WTC11 (cell line): ENCODE measurements around the gene OR10C1. TPM values are rescaled to one million over a fixed set of nuclear protein-coding genes. Genes with fewer than 3 reads are reported as not detected.

Source experiments
- ATAC-seq: fragments of 200-7000 bp; cut with Tn5 transposase; 2 replicates; pipeline ENCODE4 v1.10.0; 2021; ENCODE audit warnings: mild to moderate bottlenecking, moderate library complexity
- CTCF ChIA-PET: fragments of 300-600 bp; sonication (Branson Sonifier 250); formaldehyde crosslinking; loops from one replicate; lab custom pipeline; 2021; ENCODE audit warnings: antibody characterized with exemption; lab: Charles Lee
- POLR2A ChIA-PET: fragments of 350-600 bp; sonication (Branson Sonifier 250); formaldehyde crosslinking; loops from one replicate; lab custom pipeline; 2021; ENCODE audit warnings: antibody characterized with exemption; lab: Charles Lee
- DNase-seq: peaks from one replicate; pipeline ENCODE4 v3.0.0; 2021; ENCODE audit warnings: low spot score
- H3K27ac Mint-ChIP-seq: 2 replicates; pipeline ENCODE4 v1.8.0; 2021; ENCODE audit warnings: mixed read lengths
- H3K27me3 Mint-ChIP-seq: 2 replicates; pipeline ENCODE4 v1.8.0; 2021; ENCODE audit warnings: low read depth, mild to moderate bottlenecking, moderate library complexity, mixed read lengths
- H3K36me3 Mint-ChIP-seq: 2 replicates; pipeline ENCODE4 v1.8.0; 2021; ENCODE audit warnings: mixed read lengths
- H3K4me1 Mint-ChIP-seq: 2 replicates; pipeline ENCODE4 v1.8.0; 2022; ENCODE audit warnings: mixed read lengths
- H3K4me3 Mint-ChIP-seq: 2 replicates; pipeline ENCODE4 v1.8.0; 2021; ENCODE audit warnings: mild to moderate bottlenecking, moderate library complexity, mixed read lengths
- H3K9me3 Mint-ChIP-seq: 2 replicates; pipeline ENCODE4 v1.8.0; 2021; ENCODE audit warnings: mixed read lengths
- ATF1 ChIP-seq: sonication (generic); formaldehyde crosslinking; IDR thresholded peaks from 2 replicates; pipeline ENCODE4 v1.8.1; 2023; ENCODE audit warnings: mild to moderate bottlenecking, moderate library complexity, missing genetic modification reagents
- CREB1 ChIP-seq: sonication (generic); formaldehyde crosslinking; IDR thresholded peaks from 2 replicates; pipeline ENCODE4 v1.8.0; 2023; ENCODE audit warnings: mild to moderate bottlenecking, missing genetic modification reagents
- E2F4 ChIP-seq: sonication (generic); formaldehyde crosslinking; IDR thresholded peaks from 2 replicates; pipeline ENCODE4 v1.8.1; 2022; ENCODE audit warnings: low read depth, mild to moderate bottlenecking, moderate library complexity, missing genetic modification reagents, borderline replicate concordance
- FOXP1 ChIP-seq: sonication (generic); formaldehyde crosslinking; IDR thresholded peaks from 2 replicates; pipeline ENCODE4 v1.8.0; 2022; ENCODE audit warnings: missing genetic modification reagents, mild to moderate bottlenecking, moderate library complexity, borderline replicate concordance
- GABPB1 ChIP-seq: sonication (generic); formaldehyde crosslinking; IDR thresholded peaks from 2 replicates; pipeline ENCODE4 v1.8.1; 2023; ENCODE audit warnings: mild to moderate bottlenecking, missing genetic modification reagents
- IRF2 ChIP-seq: sonication (generic); formaldehyde crosslinking; IDR thresholded peaks from 2 replicates; pipeline ENCODE4 v1.8.0; 2022; ENCODE audit warnings: low read depth, missing genetic modification reagents, borderline replicate concordance
- JAZF1 ChIP-seq: fragments of 250-450 bp; sonication (Bioruptor Pico); IDR thresholded peaks from 2 replicates; pipeline ENCODE4 v1.9.0; 2021; ENCODE audit warnings: moderate library complexity, mild to moderate bottlenecking, inconsistent platforms
- MYBL2 ChIP-seq: sonication (generic); formaldehyde crosslinking; IDR thresholded peaks from 2 replicates; pipeline ENCODE4 v1.8.1; 2023; ENCODE audit warnings: mild to moderate bottlenecking, moderate library complexity, missing genetic modification reagents
- NFE2L1 ChIP-seq: sonication (generic); formaldehyde crosslinking; IDR thresholded peaks from 2 replicates; pipeline ENCODE4 v1.8.1; 2023; ENCODE audit warnings: missing genetic modification reagents
- TP53 ChIP-seq: sonication (generic); formaldehyde crosslinking; IDR thresholded peaks from 2 replicates; pipeline ENCODE4 v1.8.1; 2023; ENCODE audit warnings: mild to moderate bottlenecking, missing genetic modification reagents
- ZNF219 ChIP-seq: sonication (generic); formaldehyde crosslinking; IDR thresholded peaks from 2 replicates; pipeline ENCODE4 v1.8.0; 2023; ENCODE audit warnings: missing genetic modification reagents, mild to moderate bottlenecking, borderline replicate concordance
- ZNF232 ChIP-seq: sonication (generic); formaldehyde crosslinking; IDR thresholded peaks from 2 replicates; pipeline ENCODE4 v1.8.0; 2022; ENCODE audit warnings: mild to moderate bottlenecking, missing genetic modification reagents
- ZNF317 ChIP-seq: sonication (generic); formaldehyde crosslinking; IDR thresholded peaks from 2 replicates; pipeline ENCODE4 v1.8.1; 2023; ENCODE audit warnings: low read depth, mild to moderate bottlenecking, moderate library complexity, missing genetic modification reagents, borderline replicate concordance
- ZNF396 ChIP-seq: fragments of 250-450 bp; sonication (Bioruptor Pico); IDR thresholded peaks from 2 replicates; pipeline ENCODE4 v1.8.0; 2021; ENCODE audit warnings: mild to moderate bottlenecking, moderate library complexity, borderline replicate concordance
- total RNA-seq: library from RNA; stranded (reverse); gene quantifications from 3 replicates; pipeline ENCODE4 v1.2.3, GENCODE V29; 2021
- TF ChIP-seq, protein P1 (sequence below): fragments of 250-450 bp; sonication (Bioruptor Pico); IDR thresholded peaks from 2 replicates; pipeline ENCODE4 v1.9.0; 2021; ENCODE audit warnings: mild to moderate bottlenecking, borderline replicate concordance
- TF ChIP-seq, protein P2 (sequence below): fragments of 250-450 bp; sonication (Bioruptor Pico); IDR thresholded peaks from 2 replicates; pipeline ENCODE4 v1.9.0; 2021; ENCODE audit warnings: mild to moderate bottlenecking
- TF ChIP-seq, protein P3 (sequence below): sonication (generic); formaldehyde crosslinking; IDR thresholded peaks from 2 replicates; pipeline ENCODE4 v1.8.0; 2022; ENCODE audit warnings: missing genetic modification reagents

The OR10C1 gene
- total RNA-seq, 1 experiment from 2014 or later = not detected

DNA sequence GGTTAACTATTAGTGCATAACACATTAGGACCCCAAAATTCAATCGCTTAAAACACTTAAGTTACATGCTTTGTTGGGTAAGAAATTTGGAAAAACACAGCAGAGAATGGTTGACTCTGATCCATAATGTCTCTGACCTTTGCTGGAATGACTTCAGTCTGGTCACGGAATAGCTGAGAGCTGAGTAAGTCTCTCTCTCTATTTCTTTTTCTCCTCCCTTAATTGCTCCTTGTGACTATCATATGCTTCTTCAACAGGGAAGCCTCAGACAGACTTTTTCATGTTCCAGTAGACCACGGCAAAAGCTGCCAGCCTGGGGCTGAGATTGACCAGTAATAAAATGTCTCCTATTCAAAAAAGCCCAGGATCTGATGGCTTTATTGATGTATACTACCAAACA is 19.6 kb upstream of the OR10C1 start (continued):
- TF ChIP-seq, protein P1, sequence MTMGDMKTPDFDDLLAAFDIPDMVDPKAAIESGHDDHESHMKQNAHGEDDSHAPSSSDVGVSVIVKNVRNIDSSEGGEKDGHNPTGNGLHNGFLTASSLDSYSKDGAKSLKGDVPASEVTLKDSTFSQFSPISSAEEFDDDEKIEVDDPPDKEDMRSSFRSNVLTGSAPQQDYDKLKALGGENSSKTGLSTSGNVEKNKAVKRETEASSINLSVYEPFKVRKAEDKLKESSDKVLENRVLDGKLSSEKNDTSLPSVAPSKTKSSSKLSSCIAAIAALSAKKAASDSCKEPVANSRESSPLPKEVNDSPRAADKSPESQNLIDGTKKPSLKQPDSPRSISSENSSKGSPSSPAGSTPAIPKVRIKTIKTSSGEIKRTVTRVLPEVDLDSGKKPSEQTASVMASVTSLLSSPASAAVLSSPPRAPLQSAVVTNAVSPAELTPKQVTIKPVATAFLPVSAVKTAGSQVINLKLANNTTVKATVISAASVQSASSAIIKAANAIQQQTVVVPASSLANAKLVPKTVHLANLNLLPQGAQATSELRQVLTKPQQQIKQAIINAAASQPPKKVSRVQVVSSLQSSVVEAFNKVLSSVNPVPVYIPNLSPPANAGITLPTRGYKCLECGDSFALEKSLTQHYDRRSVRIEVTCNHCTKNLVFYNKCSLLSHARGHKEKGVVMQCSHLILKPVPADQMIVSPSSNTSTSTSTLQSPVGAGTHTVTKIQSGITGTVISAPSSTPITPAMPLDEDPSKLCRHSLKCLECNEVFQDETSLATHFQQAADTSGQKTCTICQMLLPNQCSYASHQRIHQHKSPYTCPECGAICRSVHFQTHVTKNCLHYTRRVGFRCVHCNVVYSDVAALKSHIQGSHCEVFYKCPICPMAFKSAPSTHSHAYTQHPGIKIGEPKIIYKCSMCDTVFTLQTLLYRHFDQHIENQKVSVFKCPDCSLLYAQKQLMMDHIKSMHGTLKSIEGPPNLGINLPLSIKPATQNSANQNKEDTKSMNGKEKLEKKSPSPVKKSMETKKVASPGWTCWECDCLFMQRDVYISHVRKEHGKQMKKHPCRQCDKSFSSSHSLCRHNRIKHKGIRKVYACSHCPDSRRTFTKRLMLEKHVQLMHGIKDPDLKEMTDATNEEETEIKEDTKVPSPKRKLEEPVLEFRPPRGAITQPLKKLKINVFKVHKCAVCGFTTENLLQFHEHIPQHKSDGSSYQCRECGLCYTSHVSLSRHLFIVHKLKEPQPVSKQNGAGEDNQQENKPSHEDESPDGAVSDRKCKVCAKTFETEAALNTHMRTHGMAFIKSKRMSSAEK (CRISPR knock-in tag) = no peak
- TF ChIP-seq, protein P2, sequence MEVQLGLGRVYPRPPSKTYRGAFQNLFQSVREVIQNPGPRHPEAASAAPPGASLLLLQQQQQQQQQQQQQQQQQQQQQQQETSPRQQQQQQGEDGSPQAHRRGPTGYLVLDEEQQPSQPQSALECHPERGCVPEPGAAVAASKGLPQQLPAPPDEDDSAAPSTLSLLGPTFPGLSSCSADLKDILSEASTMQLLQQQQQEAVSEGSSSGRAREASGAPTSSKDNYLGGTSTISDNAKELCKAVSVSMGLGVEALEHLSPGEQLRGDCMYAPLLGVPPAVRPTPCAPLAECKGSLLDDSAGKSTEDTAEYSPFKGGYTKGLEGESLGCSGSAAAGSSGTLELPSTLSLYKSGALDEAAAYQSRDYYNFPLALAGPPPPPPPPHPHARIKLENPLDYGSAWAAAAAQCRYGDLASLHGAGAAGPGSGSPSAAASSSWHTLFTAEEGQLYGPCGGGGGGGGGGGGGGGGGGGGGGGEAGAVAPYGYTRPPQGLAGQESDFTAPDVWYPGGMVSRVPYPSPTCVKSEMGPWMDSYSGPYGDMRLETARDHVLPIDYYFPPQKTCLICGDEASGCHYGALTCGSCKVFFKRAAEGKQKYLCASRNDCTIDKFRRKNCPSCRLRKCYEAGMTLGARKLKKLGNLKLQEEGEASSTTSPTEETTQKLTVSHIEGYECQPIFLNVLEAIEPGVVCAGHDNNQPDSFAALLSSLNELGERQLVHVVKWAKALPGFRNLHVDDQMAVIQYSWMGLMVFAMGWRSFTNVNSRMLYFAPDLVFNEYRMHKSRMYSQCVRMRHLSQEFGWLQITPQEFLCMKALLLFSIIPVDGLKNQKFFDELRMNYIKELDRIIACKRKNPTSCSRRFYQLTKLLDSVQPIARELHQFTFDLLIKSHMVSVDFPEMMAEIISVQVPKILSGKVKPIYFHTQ (CRISPR knock-in tag) = no peak
- no peak for TF ChIP-seq JAZF1 (CRISPR knock-in tag)

DNA sequence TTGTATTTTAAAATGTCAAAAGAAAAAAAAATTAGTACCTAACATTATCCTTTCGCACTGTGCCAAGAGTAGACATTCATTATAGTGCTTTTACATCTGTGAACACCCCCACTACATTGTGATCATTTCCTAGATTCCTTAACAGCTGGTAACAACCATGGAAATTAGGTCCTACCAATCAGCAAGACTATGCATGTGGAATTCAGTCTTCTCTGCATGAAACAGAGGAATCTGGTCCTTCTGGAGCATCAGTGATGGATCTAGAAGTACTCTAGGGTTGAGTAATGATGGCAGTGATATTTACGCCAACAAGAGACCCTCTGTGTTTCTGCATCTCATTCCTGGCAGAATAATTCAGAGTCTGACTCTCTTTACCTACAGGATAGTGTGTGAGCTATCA is 14.9 kb upstream of the OR10C1 start:
- ChIA-PET CTCF (no interaction called here), POLR2A (interaction anchor here (0.6 kb wide), 1 partner anchor 591 kb away, joined by 7 read pairs; no protein-coding TSS in a partner anchor)
- no peaks in the 10 kb centered on the region for H3K27me3 Mint-ChIP-seq
- peaks cover 13% of the 10 kb centered on the region for H3K9me3 Mint-ChIP-seq
- H3K4me3 Mint-ChIP-seq = no peak overlapping the region
- DNase-seq (no peak), ATAC-seq (peak; percentile 76)
- no peak for TF ChIP-seq E2F4 (CRISPR knock-in tag)
- TF ChIP-seq ZNF232 (CRISPR knock-in tag) = no peak
- no peak for TF ChIP-seq MYBL2 (CRISPR knock-in tag)
- TF ChIP-seq ZNF219 (CRISPR knock-in tag) = no peak
- TF ChIP-seq ZNF317 (CRISPR knock-in tag) = no peak
- TF ChIP-seq TP53 (CRISPR knock-in tag) = no peak
- TF ChIP-seq CREB1 (CRISPR knock-in tag) = no peak
- H3K36me3 Mint-ChIP-seq = no peaks in the 10 kb centered on the region
- H3K27ac Mint-ChIP-seq = no peak overlapping the region
- peaks cover 13% of the 10 kb centered on the region for H3K4me1 Mint-ChIP-seq

GRCh38 chr6:29424575-29424974 is 14.5 kb upstream of the OR10C1 start:
- Mint-ChIP-seq H3K27ac (no peak overlapping the region), H3K4me3 (no peak overlapping the region), H3K4me1 (peaks cover 13% of the 10 kb centered on the region), H3K27me3 (no peaks in the 10 kb centered on the region), H3K36me3 (no peaks in the 10 kb centered on the region), H3K9me3 (peaks cover 13% of the 10 kb centered on the region)
- ATAC-seq (no peak), DNase-seq (no peak)
- CTCF ChIA-PET = interaction anchor here (1.2 kb wide), 1 partner anchor 165 kb away, joined by 3 read pairs; no protein-coding TSS in a partner anchor
- POLR2A ChIA-PET = no interaction called here
- TF ChIP-seq ZNF396 (CRISPR knock-in tag) (no peak), GABPB1 (CRISPR knock-in tag) (no peak), NFE2L1 (no peak), FOXP1 (CRISPR knock-in tag) (no peak), IRF2 (CRISPR knock-in tag) (no peak), ATF1 (CRISPR knock-in tag) (no peak)
- TF ChIP-seq, protein P2 (CRISPR knock-in tag) = no peak
- TF ChIP-seq, protein P3, sequence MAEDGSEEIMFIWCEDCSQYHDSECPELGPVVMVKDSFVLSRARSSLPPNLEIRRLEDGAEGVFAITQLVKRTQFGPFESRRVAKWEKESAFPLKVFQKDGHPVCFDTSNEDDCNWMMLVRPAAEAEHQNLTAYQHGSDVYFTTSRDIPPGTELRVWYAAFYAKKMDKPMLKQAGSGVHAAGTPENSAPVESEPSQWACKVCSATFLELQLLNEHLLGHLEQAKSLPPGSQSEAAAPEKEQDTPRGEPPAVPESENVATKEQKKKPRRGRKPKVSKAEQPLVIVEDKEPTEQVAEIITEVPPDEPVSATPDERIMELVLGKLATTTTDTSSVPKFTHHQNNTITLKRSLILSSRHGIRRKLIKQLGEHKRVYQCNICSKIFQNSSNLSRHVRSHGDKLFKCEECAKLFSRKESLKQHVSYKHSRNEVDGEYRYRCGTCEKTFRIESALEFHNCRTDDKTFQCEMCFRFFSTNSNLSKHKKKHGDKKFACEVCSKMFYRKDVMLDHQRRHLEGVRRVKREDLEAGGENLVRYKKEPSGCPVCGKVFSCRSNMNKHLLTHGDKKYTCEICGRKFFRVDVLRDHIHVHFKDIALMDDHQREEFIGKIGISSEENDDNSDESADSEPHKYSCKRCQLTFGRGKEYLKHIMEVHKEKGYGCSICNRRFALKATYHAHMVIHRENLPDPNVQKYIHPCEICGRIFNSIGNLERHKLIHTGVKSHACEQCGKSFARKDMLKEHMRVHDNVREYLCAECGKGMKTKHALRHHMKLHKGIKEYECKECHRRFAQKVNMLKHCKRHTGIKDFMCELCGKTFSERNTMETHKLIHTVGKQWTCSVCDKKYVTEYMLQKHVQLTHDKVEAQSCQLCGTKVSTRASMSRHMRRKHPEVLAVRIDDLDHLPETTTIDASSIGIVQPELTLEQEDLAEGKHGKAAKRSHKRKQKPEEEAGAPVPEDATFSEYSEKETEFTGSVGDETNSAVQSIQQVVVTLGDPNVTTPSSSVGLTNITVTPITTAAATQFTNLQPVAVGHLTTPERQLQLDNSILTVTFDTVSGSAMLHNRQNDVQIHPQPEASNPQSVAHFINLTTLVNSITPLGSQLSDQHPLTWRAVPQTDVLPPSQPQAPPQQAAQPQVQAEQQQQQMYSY (CRISPR knock-in tag) = no peak
